CD4-positive, alpha-beta T cell treated with Interleukin-4 for 4 hours (primary cell): ENCODE data around the gene MTMR11.

Experiments used
- DNase-seq: peaks from one replicate; pipeline ENCODE4 v3.0.0-alpha.2; 2020

Gene MTMR11

GRCh38 chr1:149933208-149933607 is 3.5 kb downstream of the MTMR11 start:
- no peak for DNase-seq

DNA sequence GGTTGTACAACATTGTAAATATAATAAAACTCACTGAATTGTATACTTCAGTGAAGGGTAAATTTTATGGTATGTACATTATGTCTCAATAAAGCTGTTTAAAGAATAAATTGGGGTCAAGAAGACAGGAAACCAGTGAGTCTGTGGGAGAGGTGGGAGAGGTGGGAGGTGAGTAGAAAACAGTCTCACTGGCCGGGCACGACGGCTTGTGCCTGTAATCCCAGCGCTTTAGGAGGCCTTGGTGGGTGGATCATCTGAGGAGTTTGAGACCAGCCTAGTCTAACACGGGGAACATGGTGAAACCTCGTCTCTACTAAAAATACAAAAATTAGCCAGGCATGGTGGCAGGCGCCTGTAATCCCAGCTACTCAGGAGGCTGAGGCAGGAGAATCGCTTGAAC is 4.2 kb downstream of the MTMR11 start:
- DNase-seq, result no peak

GRCh38 chr1:149931212-149931790 is 5.4 kb downstream of the MTMR11 start:
- no peak for DNase-seq

DNA sequence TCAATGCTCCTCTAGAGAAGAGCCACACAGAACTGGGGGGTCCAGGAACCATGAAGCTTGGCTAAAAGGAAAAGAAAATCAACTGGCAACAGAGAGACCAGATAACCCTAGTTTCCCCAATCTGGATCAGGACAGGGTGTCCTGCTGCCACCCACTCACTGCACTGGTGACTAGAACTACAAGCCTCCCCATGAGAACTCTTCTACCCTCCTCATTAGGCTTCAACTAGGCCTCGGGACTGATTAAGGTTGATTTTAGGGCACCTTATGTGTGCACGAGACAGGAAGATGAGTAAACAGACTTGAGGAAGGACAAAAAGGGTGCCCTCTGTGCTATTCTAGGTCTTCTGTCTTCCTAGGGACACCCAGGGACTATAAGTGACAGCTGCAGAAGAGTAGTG is 6.8 kb downstream of the MTMR11 start:
- DNase-seq, result no peak

- no peak for DNase-seq
These were observed 8.3 kb downstream of the MTMR11 start for GRCh38 chr1:149928401-149928724.

GRCh38 chr1:149927563-149928400 is 8.9 kb downstream of the MTMR11 start, which contains the start of gene SF3B4:
Gene SF3B4 (minus strand): TSS chr1:149927803. CDS start chr1:149927759, 44 bp downstream.
- peak; percentile 94 for DNase-seq

DNA sequence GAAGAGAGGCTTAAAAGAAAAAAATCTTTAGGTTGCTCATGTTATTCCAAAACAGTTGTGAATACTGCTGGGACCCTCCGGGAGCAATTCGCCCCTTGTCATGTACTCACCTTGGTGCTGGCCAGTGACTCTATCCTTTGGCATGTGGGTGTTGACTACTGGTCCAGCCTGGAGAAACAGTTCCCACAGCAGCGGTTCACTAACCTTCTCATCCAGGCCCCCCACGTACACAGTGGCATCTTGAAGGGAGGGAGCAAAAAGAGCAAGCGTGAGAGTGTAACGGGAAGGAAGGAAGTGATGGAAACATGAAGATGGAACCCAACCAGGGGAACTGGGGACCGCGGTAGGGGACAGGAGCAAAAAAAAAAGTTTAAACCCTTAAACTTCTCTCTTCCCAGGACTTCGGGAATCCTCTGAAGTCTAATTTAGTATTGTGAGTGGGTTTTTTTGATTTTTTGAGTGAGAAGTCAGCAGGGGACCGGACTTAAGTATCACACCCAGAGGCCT is 9.6 kb downstream of the MTMR11 start:
- no peak for DNase-seq

GRCh38 chr1:149926296-149926695 is 10.4 kb downstream of the MTMR11 start:
- DNase-seq, result no peak

- DNase-seq, result no peak
These were observed 10.9 kb downstream of the MTMR11 start for GRCh38 chr1:149925751-149926150.

GRCh38 chr1:149925345-149925744 is 11.3 kb downstream of the MTMR11 start:
- no peak for DNase-seq

- no peak for DNase-seq
These were observed 13.1 kb downstream of the MTMR11 start for GRCh38 chr1:149923626-149924025.

- peak; percentile 22 for DNase-seq
These were observed 19.0 kb downstream of the MTMR11 start, which contains the start of gene SV2A for GRCh38 chr1:149917571-149918144. Gene SV2A (minus strand): TSS chr1:149917844. CDS start chr1:149913840, 4,004 bp downstream.

DNA sequence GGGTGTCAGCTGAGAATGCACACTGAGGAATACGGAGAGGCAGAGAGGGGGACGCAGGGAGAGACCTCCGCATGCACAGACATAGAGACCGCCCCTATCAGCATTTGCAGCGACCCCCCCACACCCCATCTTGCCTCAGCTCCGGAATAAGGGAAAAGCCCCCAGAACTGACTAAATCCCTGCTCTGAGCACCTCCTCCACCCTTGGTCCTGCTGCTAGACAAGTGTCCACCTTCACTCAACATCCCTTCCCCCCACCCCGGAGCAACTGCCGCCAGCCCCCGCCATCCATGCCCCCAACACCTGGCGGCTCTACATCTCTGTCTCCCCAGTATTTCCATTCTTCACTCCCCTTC is 19.8 kb downstream of the MTMR11 start:
- DNase-seq, result no peak

GRCh38 chr1:149916193-149916897 is 20.3 kb downstream of the MTMR11 start:
- no peak for DNase-seq

GRCh38 chr1:149915429-149916192 is 21.1 kb downstream of the MTMR11 start:
- DNase-seq, result no peak

DNA sequence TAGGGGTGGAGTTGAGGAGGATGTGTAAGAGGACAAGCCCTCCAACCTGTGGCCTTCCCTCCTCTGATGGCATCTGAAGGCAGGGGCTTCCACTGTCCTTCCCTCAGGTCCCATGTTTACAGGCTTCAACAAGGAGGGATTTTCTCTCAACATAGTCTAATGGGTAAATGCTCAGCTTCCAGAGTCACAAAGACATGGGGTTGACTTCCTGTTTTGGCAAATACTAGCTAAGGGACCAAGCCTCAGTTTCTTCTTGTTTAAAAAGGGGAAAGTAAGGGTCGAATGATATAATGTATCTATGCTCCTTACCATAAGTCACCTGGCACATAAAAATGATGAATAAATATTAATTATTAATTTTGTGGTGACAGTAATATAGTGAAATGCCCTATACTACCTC is 22.1 kb downstream of the MTMR11 start:
- DNase-seq, result no peak

GRCh38 chr1:149906570-149907075 is 30.1 kb downstream of the MTMR11 start:
- DNase-seq, result no peak

- DNase-seq, result no peak
These were observed 32.7 kb downstream of the MTMR11 start for GRCh38 chr1:149903836-149904491.

- DNase-seq, result peak; percentile 81
These were observed 37.0 kb downstream of the MTMR11 start, which contains the start of gene BOLA1 for GRCh38 chr1:149899460-149900284. Gene BOLA1 (plus strand): TSS chr1:149899568. CDS start chr1:149900060, 492 bp downstream.

DNA sequence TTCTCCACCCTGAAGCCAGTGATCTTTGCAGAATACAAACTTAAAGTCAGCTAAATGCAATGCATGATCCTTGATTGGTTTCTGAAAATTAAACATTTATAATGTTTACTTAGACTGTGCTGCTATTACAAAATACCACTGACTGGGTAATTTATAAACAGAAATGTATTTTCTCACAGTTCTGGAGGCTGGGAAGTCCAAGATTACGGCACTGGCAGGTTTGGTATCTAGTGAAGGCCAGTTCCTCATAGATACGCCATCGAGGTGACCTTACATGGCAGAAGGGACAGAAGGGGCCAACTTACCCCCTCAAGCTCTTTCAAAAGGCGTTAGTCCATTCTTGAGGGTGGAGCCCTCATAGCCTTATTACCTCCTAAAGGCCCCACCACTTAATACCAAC is 40.1 kb downstream of the MTMR11 start:
- DNase-seq, result no peak

- DNase-seq, result no peak
These were observed 47.7 kb downstream of the MTMR11 start for GRCh38 chr1:149888999-149889289.
